HL-60 (cell line): ENCODE results near the gene NEU4.
"Not testable (repeated sequence)": the region's sequence is repeated elsewhere in the genome, so short reads cannot be mapped to it uniquely, and the experiment has no call there.

Experiments
- DNase-seq, 2 experiments: peaks; one replicate each; pipeline ENCODE4 v3.0.0-alpha.2; 2010 to 2020; ENCODE audit warnings: low read depth in 1 of 2, low spot score in 1 of 2
- H3K27ac ChIP-seq: fragments of 250-450 bp; sonication (Bioruptor Pico); replicated peaks from 2 replicates; pipeline ENCODE4 v1.5.1; 2020; ENCODE audit warnings: mild to moderate bottlenecking, moderate library complexity
- H3K27me3 ChIP-seq: fragments of 250-450 bp; sonication (Bioruptor Pico); 2 replicates; pipeline ENCODE4 v1.5.1; 2021; ENCODE audit warnings: mild to moderate bottlenecking, moderate library complexity; ENCODE audit not compliant: insufficient read depth, poor library complexity, severe bottlenecking
- H3K4me3 ChIP-seq: replicated peaks from 2 replicates; pipeline ENCODE4 v1.5.1; 2011; ENCODE audit warnings: mild to moderate bottlenecking, control low read depth, low read length; ENCODE audit not compliant: insufficient read depth
- GABPA ChIP-seq: IDR thresholded peaks from 2 replicates; pipeline ENCODE4 v1.6.1; 2012; ENCODE audit warnings: low read depth
- POLR2AphosphoS5 ChIP-seq: IDR thresholded peaks from 2 replicates; pipeline ENCODE4 v1.6.1; 2012; ENCODE audit warnings: low read depth
- REST ChIP-seq: IDR thresholded peaks from 2 replicates; pipeline ENCODE4 v1.6.1; 2012; ENCODE audit warnings: low read depth; ENCODE audit not compliant: insufficient replicate concordance
- SPI1 ChIP-seq: IDR thresholded peaks from 2 replicates; pipeline ENCODE4 v1.6.1; 2012; ENCODE audit warnings: low read depth, mild to moderate bottlenecking, borderline replicate concordance
- TF ChIP-seq, protein P1 (sequence below): IDR thresholded peaks from one replicate; pipeline ENCODE4 v1.5.1; 2011; ENCODE audit warnings: low read length, control low read depth, inconsistent platforms; ENCODE audit not compliant: insufficient read depth

Gene NEU4

DNA sequence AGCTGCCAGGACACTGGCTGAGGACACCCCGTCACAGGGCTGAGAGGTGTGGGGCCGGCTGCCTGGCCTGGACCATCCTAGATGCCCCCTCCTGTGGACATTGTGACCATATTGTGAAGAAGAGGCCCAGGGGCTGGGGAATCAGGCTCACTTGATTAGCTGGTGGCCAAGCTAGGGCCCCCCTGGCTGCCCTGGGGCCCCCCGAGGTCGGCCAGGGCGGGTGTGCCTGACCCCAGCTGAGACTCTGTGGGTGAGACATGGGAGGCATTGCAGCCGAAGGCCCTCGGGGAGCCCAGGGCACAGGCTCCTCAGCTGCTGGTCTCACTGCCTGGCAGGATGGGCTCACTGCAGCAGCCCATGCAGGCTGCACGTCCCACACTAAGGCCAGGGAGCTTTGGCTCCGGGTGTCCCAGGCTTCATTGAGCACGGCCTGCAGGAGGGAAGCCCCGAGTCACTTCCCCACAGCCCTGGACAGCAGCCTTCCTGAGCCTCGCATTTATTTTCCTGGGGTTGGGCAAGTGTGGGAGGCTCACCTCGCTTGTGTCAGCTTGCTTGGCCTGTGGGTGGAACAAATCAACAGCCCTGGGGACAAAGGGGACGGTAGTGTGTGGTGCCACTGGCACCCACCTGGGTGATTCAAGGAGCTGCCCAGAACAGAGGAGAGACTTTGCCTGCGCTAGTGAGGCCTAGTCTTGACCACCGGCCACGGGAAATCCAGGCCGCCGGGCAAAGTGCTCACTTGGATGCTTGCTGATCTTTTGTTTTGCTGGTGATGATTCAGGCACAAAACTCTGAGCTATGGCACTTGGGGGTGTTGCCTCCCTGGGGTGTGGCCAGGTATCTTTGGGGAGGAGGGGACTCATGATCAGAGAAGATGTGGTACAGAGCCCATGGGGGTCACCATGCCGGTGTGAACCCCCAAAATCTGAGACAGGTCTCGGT, 31.0 kb upstream of the NEU4 start:
- TF ChIP-seq SPI1 (no peak), GABPA (no peak), REST (no peak), POLR2AphosphoS5 (no peak)
- TF ChIP-seq, protein P1, sequence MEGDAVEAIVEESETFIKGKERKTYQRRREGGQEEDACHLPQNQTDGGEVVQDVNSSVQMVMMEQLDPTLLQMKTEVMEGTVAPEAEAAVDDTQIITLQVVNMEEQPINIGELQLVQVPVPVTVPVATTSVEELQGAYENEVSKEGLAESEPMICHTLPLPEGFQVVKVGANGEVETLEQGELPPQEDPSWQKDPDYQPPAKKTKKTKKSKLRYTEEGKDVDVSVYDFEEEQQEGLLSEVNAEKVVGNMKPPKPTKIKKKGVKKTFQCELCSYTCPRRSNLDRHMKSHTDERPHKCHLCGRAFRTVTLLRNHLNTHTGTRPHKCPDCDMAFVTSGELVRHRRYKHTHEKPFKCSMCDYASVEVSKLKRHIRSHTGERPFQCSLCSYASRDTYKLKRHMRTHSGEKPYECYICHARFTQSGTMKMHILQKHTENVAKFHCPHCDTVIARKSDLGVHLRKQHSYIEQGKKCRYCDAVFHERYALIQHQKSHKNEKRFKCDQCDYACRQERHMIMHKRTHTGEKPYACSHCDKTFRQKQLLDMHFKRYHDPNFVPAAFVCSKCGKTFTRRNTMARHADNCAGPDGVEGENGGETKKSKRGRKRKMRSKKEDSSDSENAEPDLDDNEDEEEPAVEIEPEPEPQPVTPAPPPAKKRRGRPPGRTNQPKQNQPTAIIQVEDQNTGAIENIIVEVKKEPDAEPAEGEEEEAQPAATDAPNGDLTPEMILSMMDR, result no peak
- Histone ChIP-seq H3K27me3 (no peaks in the 10 kb centered on the region), H3K4me3 (no peak overlapping the region), H3K27ac (no peak overlapping the region)
- no peak for DNase-seq

GRCh38 chr2:241780939-241781569, 27.9 kb upstream of the NEU4 start:
- DNase-seq, result no peak
- H3K27ac ChIP-seq, result no peak overlapping the region
- H3K27me3 ChIP-seq, result no peaks in the 10 kb centered on the region
- no peak overlapping the region for H3K4me3 ChIP-seq
- TF ChIP-seq SPI1 (no peak), POLR2AphosphoS5 (no peak), GABPA (no peak), REST (no peak)
- TF ChIP-seq, protein P1, result no peak

DNA sequence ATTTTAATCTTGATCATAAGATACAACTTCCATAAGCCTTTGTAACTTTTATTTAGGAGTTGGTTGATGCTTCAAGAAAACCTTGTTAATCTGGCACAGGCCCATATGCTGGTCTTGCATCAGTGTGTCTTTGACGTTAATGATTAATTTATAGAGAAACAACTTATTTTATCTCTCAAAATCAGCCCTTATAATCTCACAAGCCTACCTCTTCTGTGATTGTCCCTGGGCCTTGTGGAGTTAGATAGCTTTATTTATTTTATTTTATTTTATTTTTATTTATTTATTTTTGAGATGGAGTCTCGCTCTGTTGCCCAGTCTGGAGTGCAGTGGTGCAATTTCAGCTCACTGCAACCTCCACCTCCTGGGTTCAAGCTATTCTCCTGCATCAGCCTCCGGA, 26.9 kb upstream of the NEU4 start:
- not testable (repeated sequence) for H3K4me3 ChIP-seq, H3K27ac ChIP-seq, H3K27me3 ChIP-seq, DNase-seq

GRCh38 chr2:241788135-241788534, 20.9 kb upstream of the NEU4 start:
- no peak for TF ChIP-seq REST
- TF ChIP-seq, protein P1, result no peak
- no peak for TF ChIP-seq GABPA
- no peak for TF ChIP-seq SPI1
- TF ChIP-seq POLR2AphosphoS5, result no peak
- H3K27ac ChIP-seq, result no peak overlapping the region

More at GRCh38 chr2:241788135-241788534, 20.9 kb upstream of the NEU4 start:
- DNase-seq, result no peak
- no peak overlapping the region for H3K4me3 ChIP-seq
- no peaks in the 10 kb centered on the region for H3K27me3 ChIP-seq
